Suprapubic skin (tissue), 4 donors: ENCODE results near the gene ITGA1. TPM values are rescaled to one million over a fixed set of nuclear protein-coding genes. Genes with fewer than 3 reads are reported as not detected.

Experiments used
- DNase-seq, 2 donors: peaks; one replicate each; pipeline ENCODE4 v3.0.0-alpha.2; 2019; ENCODE audit warnings: low spot score in 2 of 2
- H3K27ac ChIP-seq: fragments of 200-600 bp; sonication (generic); one replicate; pipeline ENCODE4 v1.5.1; 2019
- H3K27me3 ChIP-seq: fragments of 200-600 bp; sonication (generic); one replicate; pipeline ENCODE4 v1.5.1; 2019
- H3K36me3 ChIP-seq: fragments of 200-600 bp; sonication (generic); one replicate; pipeline ENCODE4 v1.5.1; 2019
- H3K4me1 ChIP-seq: fragments of 200-600 bp; sonication (generic); one replicate; pipeline ENCODE4 v1.5.1; 2019
- H3K4me3 ChIP-seq: fragments of 200-600 bp; sonication (generic); one replicate; pipeline ENCODE4 v1.5.1; 2019; ENCODE audit warnings: mild to moderate bottlenecking
- H3K9me3 ChIP-seq: fragments of 200-600 bp; sonication (generic); one replicate; pipeline ENCODE4 v1.5.1; 2019
- CTCF ChIP-seq, 2 donors: fragments of 200-600 bp in 1 of 2; fragments of 450-650 bp in 1 of 2; sonication (generic) in 1 of 2; IDR thresholded peaks; one replicate each; pipeline ENCODE4 v1.5.1; 2016 to 2019; ENCODE audit warnings: antibody characterized with exemption in 2 of 2, mild to moderate bottlenecking in 1 of 2, moderate library complexity in 1 of 2
- EP300 ChIP-seq: sonication (generic); formaldehyde crosslinking; IDR thresholded peaks from one replicate; pipeline ENCODE4 v1.6.1; 2017; ENCODE audit warnings: antibody characterized with exemption
- POLR2A ChIP-seq, 2 donors: fragments of 450-650 bp; IDR thresholded peaks; one replicate each; pipeline ENCODE4 v1.6.1; 2017; ENCODE audit warnings: antibody characterized with exemption in 2 of 2, mild to moderate bottlenecking in 2 of 2, moderate library complexity in 2 of 2
- POLR2AphosphoS5 ChIP-seq, 3 donors: sonication (generic); formaldehyde crosslinking; IDR thresholded peaks; one replicate each; pipeline ENCODE4 v1.6.1; 2017; ENCODE audit warnings: antibody characterized with exemption in 3 of 3
- WGBS: methylation state at CpG from one replicate; pipeline ENCODE4 v1.1.5; 2018; 5-methylcytosine and 5-hydroxymethylcytosine counted together
- total RNA-seq, 4 donors: library from RNA; depleted of rRNA; stranded (reverse); fragments of >200 nt; gene quantifications; one replicate each; pipeline ENCODE4 v1.1.0, GENCODE V29; 2016

ITGA1 gene
- total RNA-seq, 4 donors from 2014 or later: 2.4 to 9.8 (median 5.9) TPM

GRCh38 chr5:52786949-52787599 is 642 bp upstream of the ITGA1 start:
- H3K36me3 ChIP-seq: no peaks in the 10 kb centered on the region
- H3K27ac ChIP-seq: peak overlapping the region; percentile 83
- 4% methylated on average over 11 of the region's 11 CpGs for WGBS
- H3K9me3 ChIP-seq: no peaks in the 10 kb centered on the region
- H3K4me1 ChIP-seq: peaks cover 12% of the 10 kb centered on the region
- no peak for DNase-seq
- H3K4me3 ChIP-seq: peak overlapping the region; percentile 60
- TF ChIP-seq EP300 (no peak), POLR2A (IDR thresholded peaks at IDR 0.05) (no peak), CTCF (IDR thresholded peaks at IDR 0.05) (peak in 1 of 2 donors; percentile 23), POLR2AphosphoS5 (IDR thresholded peaks at IDR 0.05) (no peak)
- no peaks in the 10 kb centered on the region for H3K27me3 ChIP-seq

- no peaks in the 10 kb centered on the region for H3K27me3 ChIP-seq
- H3K36me3 ChIP-seq: no peaks in the 10 kb centered on the region
- peak overlapping the region; percentile 83 for H3K27ac ChIP-seq
- H3K4me3 ChIP-seq: peak overlapping the region; percentile 60
- 14% methylated on average over 5 of the region's 7 CpGs for WGBS
- no peak for DNase-seq
- peaks cover 12% of the 10 kb centered on the region for H3K4me1 ChIP-seq
- no peak for TF ChIP-seq POLR2AphosphoS5 (IDR thresholded peaks at IDR 0.05)
- no peak for TF ChIP-seq CTCF (IDR thresholded peaks at IDR 0.05)
- no peak for TF ChIP-seq EP300
- no peak for TF ChIP-seq POLR2A (IDR thresholded peaks at IDR 0.05)
- H3K9me3 ChIP-seq: no peaks in the 10 kb centered on the region
Measured at GRCh38 chr5:52788505-52788821, 747 bp downstream of the ITGA1 start.

GRCh38 chr5:52789378-52789777 is 1.7 kb downstream of the ITGA1 start:
- Histone ChIP-seq H3K27ac (no peak overlapping the region), H3K4me1 (peaks cover 12% of the 10 kb centered on the region), H3K27me3 (no peaks in the 10 kb centered on the region), H3K9me3 (no peaks in the 10 kb centered on the region), H3K36me3 (no peaks in the 10 kb centered on the region), H3K4me3 (peak overlapping the region; percentile 60)
- DNase-seq: no peak
- 61% methylated on average over 1 of the region's 1 CpG for WGBS
- TF ChIP-seq POLR2A (IDR thresholded peaks at IDR 0.05): no peak
- no peak for TF ChIP-seq POLR2AphosphoS5 (IDR thresholded peaks at IDR 0.05)
- no peak for TF ChIP-seq EP300
- TF ChIP-seq CTCF (IDR thresholded peaks at IDR 0.05): no peak

- DNase-seq: no peak
- no peak for TF ChIP-seq EP300
- H3K9me3 ChIP-seq: no peaks in the 10 kb centered on the region
- H3K27me3 ChIP-seq: no peaks in the 10 kb centered on the region
- peak overlapping the region; percentile 60 for H3K4me3 ChIP-seq
- H3K4me1 ChIP-seq: peaks cover 12% of the 10 kb centered on the region
- H3K36me3 ChIP-seq: no peaks in the 10 kb centered on the region
- H3K27ac ChIP-seq: no peak overlapping the region
- WGBS: 83% methylated on average over 2 of the region's 2 CpGs
Measured at GRCh38 chr5:52789851-52790250, 2.1 kb downstream of the ITGA1 start.

- TF ChIP-seq CTCF (IDR thresholded peaks at IDR 0.05): no peak
- no peak for TF ChIP-seq EP300
- no peak for TF ChIP-seq POLR2A (IDR thresholded peaks at IDR 0.05)
- TF ChIP-seq POLR2AphosphoS5 (IDR thresholded peaks at IDR 0.05): no peak
- no peaks in the 10 kb centered on the region for H3K27me3 ChIP-seq
- no peak for DNase-seq
- no peaks in the 10 kb centered on the region for H3K36me3 ChIP-seq
- H3K9me3 ChIP-seq: no peaks in the 10 kb centered on the region
- H3K4me3 ChIP-seq: no peak overlapping the region
- H3K27ac ChIP-seq: no peak overlapping the region
- WGBS: 87% methylated on average over 1 of the region's 1 CpG
- H3K4me1 ChIP-seq: peaks cover 12% of the 10 kb centered on the region
Measured at GRCh38 chr5:52791366-52791765, 3.6 kb downstream of the ITGA1 start.

GRCh38 chr5:52794519-52794918 is 6.8 kb downstream of the ITGA1 start:
- TF ChIP-seq CTCF (IDR thresholded peaks at IDR 0.05) (no peak), POLR2AphosphoS5 (IDR thresholded peaks at IDR 0.05) (no peak), EP300 (no peak), POLR2A (IDR thresholded peaks at IDR 0.05) (no peak)
- no peaks in the 10 kb centered on the region for H3K27me3 ChIP-seq
- H3K9me3 ChIP-seq: no peaks in the 10 kb centered on the region
- no peaks in the 10 kb centered on the region for H3K36me3 ChIP-seq
- 70% methylated on average over 1 of the region's 1 CpG for WGBS
- no peak for DNase-seq
- peaks cover 15% of the 10 kb centered on the region for H3K4me1 ChIP-seq
- no peak overlapping the region for H3K4me3 ChIP-seq
- no peak overlapping the region for H3K27ac ChIP-seq
